Measurements from ENCODE around the gene SF3B3.

SF3B3 gene

DNA sequence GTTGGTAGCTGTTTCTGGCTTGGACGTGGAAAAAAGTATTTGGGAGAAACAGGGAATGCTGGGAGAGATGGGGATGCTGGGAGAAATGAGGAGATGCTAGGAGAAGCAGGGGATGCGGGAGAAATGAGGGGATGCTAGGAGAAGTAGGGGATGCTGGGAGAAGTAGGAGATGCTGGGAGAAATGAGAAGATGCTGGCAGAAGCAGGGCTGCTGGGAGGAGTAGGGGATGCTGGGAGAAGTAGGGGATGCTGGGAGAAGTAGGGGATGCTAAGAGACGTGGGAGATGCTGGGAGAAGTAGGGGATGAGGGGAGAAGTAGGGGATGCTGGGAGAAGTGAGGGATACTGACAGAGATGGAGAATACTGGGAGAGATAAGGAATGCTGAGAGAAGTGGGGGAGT, 77.1 kb downstream of the SF3B3 start:
- TF ChIP-seq, protein P1, sequence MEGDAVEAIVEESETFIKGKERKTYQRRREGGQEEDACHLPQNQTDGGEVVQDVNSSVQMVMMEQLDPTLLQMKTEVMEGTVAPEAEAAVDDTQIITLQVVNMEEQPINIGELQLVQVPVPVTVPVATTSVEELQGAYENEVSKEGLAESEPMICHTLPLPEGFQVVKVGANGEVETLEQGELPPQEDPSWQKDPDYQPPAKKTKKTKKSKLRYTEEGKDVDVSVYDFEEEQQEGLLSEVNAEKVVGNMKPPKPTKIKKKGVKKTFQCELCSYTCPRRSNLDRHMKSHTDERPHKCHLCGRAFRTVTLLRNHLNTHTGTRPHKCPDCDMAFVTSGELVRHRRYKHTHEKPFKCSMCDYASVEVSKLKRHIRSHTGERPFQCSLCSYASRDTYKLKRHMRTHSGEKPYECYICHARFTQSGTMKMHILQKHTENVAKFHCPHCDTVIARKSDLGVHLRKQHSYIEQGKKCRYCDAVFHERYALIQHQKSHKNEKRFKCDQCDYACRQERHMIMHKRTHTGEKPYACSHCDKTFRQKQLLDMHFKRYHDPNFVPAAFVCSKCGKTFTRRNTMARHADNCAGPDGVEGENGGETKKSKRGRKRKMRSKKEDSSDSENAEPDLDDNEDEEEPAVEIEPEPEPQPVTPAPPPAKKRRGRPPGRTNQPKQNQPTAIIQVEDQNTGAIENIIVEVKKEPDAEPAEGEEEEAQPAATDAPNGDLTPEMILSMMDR (IDR thresholded peaks at IDR 0.05; ENCODE audit: low read depth, low read length) = no peak
- DNase-seq = no peak

DNA sequence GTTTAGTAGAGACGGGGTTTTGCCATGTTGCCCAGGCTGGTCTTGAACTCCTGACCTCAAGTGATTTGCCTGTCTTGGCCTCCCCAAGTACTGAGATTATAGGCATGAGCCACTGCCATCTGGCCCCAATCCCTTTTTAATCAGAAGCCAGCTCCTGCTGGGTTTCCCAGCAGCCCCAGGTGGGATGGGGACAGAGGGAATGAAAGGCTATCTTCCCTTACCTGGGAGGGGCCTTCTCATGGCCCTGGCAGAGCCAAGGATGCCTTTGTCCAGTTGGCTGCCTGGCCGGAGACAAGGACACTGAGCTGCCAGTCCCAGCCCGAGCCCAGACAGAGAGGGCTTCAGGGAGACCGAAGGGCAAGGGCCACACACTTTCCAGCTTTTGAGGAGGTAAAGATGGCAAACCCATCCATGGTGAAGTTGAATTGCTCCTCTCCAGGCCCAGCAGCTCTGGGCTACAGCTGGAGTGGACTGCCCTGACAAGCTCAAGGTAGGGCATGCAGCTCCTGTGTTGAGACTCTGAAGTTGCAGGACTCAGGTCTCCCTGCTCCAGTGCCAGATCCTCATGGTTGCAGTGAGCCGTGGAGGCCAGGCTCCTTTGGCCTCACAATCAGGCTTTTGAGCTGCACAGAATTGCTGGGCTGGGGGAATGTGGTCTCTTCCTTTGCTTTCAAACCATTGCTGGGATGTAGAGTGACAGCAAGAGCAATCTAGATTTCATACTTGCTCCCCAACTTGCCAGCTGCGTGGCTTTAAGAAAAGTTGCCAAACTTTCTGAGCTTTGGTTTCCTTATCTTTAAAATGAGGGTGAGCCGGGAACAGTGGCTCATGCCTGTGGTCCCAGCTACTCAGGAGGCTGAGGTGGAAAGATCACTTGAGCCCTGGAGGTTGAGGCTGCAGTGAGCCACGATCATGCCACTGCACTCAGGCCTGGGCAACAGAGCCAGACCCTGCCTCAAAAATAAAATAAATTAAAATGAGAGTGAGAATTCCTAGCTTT, 78.3 kb downstream of the SF3B3 start:
- Histone ChIP-seq H3K9me3 (no peaks in the 10 kb centered on the region), H3K4me1 (no peaks in the 10 kb centered on the region), H3K36me3 (no peaks in the 10 kb centered on the region), H3K27me3 (no peaks in the 10 kb centered on the region), H3K4me3 (ENCODE audit: low read depth, low read length) (no peak overlapping the region)
- no peak for DNase-seq
- TF ChIP-seq, protein P1 (IDR thresholded peaks at IDR 0.05; ENCODE audit: low read depth, low read length) = no peak

More for the DNA sequence above, 77.1 kb downstream of the SF3B3 start:
- no peaks in the 10 kb centered on the region for H3K4me1 ChIP-seq
- no peaks in the 10 kb centered on the region for H3K27me3 ChIP-seq
- H3K9me3 ChIP-seq = no peaks in the 10 kb centered on the region
- H3K4me3 ChIP-seq (ENCODE audit: low read depth, low read length) = no peak overlapping the region
- H3K36me3 ChIP-seq = no peaks in the 10 kb centered on the region

DNA sequence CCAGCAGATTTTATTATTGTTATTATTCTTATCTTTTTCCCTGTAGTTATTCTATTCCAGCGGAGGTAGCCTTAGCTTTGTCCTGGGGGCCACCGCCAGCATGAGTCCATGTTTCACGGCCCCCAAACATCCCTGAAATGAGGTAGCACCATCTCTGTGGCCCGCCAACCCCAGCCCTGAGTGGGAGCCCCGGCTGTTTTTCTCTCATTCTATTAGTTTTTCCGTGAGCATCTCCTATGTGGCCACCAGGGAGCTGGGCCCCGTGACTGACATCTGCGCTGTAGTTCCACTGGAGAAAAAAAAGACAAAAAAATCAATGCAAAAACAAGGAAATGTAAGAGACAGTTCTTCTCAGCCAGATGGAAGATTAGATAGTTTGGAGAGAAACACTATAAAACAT, 79.2 kb downstream of the SF3B3 start:
- H3K36me3 ChIP-seq = no peaks in the 10 kb centered on the region
- TF ChIP-seq, protein P1 (IDR thresholded peaks at IDR 0.05; ENCODE audit: low read depth, low read length) = no peak
- H3K27me3 ChIP-seq = no peaks in the 10 kb centered on the region
- no peak for DNase-seq
- H3K9me3 ChIP-seq = no peaks in the 10 kb centered on the region
- no peak overlapping the region for H3K4me3 ChIP-seq (ENCODE audit: low read depth, low read length)
- H3K4me1 ChIP-seq = no peaks in the 10 kb centered on the region

DNA sequence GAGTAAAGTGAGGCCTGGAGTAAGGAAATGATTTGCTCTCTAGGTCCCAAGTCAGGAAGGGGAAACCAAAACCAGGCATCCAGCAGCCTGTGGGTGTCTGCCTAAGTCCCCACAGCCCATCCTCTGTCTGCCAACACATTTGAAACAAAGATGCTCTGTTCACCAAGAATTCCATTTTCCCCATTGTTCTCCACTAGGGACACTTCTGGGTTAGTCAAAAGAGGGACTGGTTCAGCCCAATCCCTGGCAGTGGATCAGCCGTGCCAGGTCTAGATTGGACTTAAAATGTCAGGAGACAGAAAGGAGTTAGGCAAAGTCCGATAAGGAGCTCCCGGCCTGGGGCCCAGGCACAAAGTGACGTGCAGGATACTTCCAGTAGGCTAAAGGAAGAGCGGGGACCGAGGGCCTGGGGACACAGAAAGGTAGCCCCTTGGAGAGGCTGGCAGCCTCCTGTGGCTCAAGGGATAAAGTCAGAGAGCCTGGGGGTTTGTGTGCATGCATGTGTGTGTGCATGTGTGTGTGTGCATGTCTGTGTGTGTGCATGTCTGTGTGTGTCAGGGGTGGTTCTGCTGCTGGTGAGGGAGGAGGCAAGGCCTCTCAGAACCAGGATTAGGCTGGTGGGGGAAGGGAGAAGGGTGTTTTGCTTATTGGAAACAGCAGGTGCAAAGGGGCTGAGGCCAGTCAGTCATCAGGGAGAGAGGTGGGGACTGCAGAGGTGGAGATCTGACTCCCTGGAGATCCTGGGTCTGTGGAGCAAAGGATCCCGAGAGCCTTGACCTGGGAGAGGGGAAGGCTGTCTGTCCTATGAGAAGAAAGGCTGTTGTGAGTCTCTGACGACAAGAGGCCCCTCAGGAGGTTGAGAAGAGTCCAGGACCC, 81.0 kb downstream of the SF3B3 start:
- no peaks in the 10 kb centered on the region for H3K9me3 ChIP-seq
- H3K36me3 ChIP-seq = no peaks in the 10 kb centered on the region
- TF ChIP-seq, protein P1 (IDR thresholded peaks at IDR 0.05; ENCODE audit: low read depth, low read length) = no peak
- no peaks in the 10 kb centered on the region for H3K27me3 ChIP-seq
- no peak overlapping the region for H3K4me3 ChIP-seq (ENCODE audit: low read depth, low read length)
- no peak for DNase-seq
- no peaks in the 10 kb centered on the region for H3K4me1 ChIP-seq

DNA sequence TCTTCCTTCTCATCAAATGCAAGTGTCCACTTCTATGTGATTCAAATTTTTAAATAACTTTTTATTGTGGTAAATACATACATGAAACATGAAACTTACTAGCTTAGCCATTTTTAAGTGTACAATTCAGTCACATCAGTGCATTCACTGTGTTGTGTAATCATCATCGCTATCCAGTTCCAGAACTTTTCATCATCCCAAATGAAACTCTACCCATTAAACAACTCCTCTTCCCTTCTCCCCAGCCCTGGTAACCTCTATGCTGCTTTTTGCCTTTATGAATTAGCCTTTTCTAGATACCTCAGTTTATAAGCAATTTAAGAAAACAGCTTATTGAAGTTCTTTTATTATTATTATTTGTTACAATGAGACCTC, 81.7 kb downstream of the SF3B3 start:
- no peaks in the 10 kb centered on the region for H3K4me1 ChIP-seq
- no peak for DNase-seq
- no peaks in the 10 kb centered on the region for H3K27me3 ChIP-seq
- TF ChIP-seq, protein P1 (IDR thresholded peaks at IDR 0.05; ENCODE audit: low read depth, low read length) = no peak
- no peaks in the 10 kb centered on the region for H3K36me3 ChIP-seq
- H3K9me3 ChIP-seq = no peaks in the 10 kb centered on the region
- H3K4me3 ChIP-seq (ENCODE audit: low read depth, low read length) = no peak overlapping the region

Data from BE2C (cell line).